Measurements from ENCODE around the gene BTBD9. TPM values are rescaled to one million over a fixed set of nuclear protein-coding genes. Genes with fewer than 3 reads are reported as not detected.
A peak's percentile ranks its signal among the peaks of the same experiment; 100 is the strongest.

Gene BTBD9
- total RNA-seq (2014; rRNA removed; shearing (Covaris generic)), result 4.4 and 5.1 TPM in 2 replicates

DNA sequence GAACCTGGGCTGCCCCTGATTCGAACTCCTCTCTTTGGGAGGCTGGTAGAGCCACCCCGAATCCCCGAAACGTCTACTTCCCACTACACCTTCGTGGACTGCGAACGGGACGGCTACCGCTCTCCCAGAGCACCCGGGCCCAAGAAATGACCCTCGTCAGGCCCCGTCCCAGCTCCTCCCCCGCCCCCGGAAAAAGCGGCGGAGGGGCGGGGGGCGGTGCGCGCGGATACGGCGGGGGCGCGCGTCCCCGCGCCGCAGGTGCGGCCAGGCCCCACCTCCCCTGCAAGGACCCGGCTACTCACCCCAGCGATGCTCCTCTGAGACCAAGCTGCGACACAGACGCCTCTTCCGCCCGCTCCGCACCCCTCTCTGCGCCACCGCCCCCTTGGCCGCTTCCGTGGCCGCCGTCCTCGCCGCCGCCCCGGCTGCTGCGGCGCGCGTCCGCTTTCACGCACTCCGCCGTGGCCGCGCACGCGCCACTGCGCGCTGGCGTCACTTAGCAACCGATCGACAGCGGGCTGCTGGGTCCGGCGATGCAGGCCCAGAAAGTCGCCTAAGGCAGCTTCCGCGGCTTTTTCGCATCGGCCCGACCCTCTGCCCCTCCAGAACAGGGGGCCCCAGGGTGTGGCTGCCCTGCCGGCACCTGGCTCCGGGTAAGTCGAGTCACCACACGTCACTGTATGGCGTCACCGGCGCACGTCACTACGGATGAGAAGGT, at the start of gene BTBD9:
Gene BTBD9, minus strand, starts transcription at position 432 of the 718 bp plus-strand sequence.
- peak; percentile 78 for DNase-seq (ENCODE audit: low spot score)

- DNase-seq (ENCODE audit: low spot score), result no peak
These were observed 48.9 kb upstream of the BTBD9 start for GRCh38 chr6:38688579-38689087.

DNA sequence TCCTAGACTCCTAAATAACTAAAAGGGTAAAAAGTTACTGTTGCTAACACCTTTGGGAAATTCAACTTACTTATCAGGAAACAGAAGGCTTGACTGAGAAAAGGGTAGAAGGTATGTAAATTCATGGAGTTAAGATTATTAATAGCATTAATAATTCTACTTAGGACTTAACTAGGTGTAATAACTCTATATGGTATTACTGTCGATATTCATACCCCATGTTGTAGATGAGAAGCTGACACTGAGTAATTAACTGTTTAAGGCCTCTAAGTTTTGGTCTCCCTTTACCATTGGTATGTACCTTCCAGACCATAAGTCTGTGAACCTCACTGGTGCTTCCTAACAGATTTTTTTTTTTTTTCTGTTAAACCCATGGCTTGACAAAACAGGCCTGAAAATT, 47.8 kb upstream of the BTBD9 start:
- DNase-seq (ENCODE audit: low spot score), result no peak

GRCh38 chr6:38687043-38687353, 47.3 kb upstream of the BTBD9 start:
- no peak for DNase-seq (ENCODE audit: low spot score)

- DNase-seq (ENCODE audit: low spot score), result no peak
These were observed 46.7 kb upstream of the BTBD9 start for GRCh38 chr6:38686270-38687042.

- no peak for DNase-seq (ENCODE audit: low spot score)
These were observed 45.2 kb upstream of the BTBD9 start for GRCh38 chr6:38684904-38685303.

DNA sequence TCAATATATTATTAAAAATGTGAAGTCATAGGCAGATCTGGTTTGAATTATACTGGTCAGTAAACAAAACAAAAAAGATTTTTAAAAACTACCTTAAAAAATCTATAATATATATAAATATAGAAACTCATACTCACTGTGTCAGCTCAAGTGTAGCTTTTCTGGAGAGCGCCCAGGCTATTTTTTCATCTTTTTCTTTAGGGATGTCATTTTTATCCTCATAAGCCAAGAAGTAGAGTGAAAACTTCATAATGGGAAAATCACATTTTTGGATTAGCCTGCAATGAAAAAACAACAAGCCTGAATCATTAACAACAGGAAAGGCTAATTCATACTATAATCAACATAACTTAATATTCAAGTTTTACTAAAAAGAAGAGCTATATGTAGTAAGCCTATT, 44.5 kb upstream of the BTBD9 start:
- DNase-seq (ENCODE audit: low spot score), result no peak

DNA sequence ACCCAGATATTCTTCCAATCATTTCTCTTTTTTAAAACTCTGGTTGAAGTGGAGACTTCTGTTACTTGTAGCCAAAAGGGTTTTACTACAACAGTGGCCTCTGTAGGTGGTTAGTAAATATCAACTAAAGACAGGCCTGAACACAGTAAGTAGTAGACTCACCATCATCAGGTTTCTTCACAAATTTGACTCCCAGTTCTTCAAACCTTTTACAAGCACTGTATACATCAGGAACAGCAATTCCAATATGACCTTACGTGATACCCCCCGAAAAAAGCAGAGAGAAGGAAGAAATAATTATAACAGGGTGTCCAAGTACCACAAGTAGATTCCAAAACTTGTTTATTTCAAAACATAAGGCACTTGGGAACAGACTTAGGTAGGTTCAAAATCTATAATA, 42.1 kb upstream of the BTBD9 start:
- no peak for DNase-seq (ENCODE audit: low spot score)

DNA sequence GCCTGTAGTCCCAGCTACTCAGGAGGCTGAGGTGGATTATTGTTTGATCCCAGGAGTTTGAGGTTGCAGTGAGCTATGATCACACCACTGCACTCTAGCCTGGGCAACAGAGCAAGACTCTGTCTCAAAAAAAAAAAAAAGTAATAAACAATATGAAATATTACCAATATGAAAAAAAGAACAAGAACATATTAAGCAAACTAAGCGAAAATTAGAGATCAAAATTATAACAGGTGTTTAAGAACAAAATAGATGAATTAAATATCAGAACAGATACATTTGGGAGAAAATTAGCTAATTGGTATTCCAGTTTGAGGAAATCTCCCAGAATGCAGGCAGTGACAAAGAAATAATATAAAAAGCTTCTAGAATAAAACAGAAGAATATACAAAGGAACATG, 39.9 kb upstream of the BTBD9 start:
- no peak for DNase-seq (ENCODE audit: low spot score)

DNA sequence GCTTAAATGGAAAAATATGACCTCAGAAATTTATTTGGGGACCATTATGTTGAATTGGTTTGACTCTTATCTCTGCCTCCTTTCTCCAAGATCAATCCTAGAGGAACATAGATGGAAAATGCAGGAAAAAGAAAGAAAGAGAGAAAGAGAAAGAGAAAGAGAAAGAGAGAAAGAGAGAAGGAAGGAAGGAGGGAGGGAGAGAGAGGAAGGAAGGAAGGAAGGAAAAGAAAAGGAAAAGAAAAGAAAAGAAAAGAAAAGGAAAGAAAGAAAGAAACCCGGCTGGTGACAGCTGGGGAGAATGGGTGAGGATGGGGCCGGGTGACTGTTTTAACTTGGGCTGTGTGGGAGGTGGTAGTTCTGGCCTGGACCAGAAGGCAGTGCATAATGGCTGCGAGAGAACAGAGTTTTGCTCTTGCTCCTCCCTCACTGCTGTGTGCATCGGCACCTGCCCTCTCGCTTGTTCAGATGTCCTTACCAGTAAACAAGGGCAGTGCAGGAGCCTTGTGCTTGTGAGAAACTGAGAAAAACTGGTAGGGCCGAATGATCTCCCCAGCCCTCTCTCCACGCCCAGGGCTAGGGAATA, 38.5 kb upstream of the BTBD9 start:
- no peak for DNase-seq (ENCODE audit: low spot score)

DNA sequence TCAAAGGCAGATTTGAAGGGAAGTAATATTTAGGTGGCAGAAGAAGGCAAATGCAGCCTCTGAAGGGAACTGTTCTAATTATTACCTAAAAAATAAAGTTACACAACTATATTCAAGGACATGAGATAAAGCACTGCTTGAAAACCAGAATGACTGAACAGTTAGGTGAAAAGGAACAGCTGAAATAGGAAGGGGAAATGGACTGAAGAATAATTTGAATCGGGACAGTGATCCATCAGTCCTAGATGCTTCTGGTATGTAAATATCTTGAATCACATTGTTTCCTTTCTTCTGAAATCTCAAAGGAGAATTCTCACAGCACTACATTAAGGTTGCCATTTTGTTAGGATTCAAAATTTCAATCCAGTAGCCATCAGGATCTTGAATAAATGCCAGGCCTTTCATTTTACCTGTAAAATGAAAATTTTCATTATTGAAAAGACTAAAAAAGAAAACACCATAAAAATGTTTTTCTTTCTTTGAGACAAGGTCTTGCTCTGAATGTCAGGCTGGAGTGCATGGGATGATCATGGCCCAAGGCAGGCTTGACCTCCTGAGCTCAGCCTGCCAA, 37.3 kb upstream of the BTBD9 start:
- no peak for DNase-seq (ENCODE audit: low spot score)

GRCh38 chr6:38676236-38676973, 36.7 kb upstream of the BTBD9 start:
- no peak for DNase-seq (ENCODE audit: low spot score)

- DNase-seq (ENCODE audit: low spot score), result no peak
These were observed 33.9 kb upstream of the BTBD9 start for GRCh38 chr6:38673397-38674165.

DNA sequence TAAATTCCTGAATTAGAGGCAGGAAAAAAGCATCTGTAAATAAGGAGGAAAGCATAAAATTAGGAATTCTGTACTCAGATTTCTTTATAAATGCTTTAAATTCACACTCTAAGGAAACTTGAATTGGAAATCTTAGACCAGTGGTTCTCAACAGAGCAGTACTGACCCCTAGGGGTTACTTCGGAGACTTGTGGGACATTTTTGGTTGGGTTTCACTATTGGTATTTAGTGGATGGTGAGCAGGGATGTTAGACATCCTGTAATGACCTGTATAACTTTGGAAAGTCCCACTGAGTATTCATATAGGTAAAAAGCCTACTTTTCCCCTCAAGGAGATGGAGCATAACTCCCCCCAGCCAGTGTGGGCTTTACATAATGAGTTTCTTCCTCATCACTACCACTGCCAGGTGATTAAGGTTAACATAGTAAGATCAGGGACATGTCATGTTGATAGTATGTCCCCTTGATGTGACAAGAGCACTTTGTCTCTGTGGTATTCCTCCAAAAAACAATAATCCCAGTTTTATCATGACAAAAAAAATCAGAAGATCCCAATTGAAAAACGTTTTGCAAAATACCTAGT, 32.2 kb upstream of the BTBD9 start:
- DNase-seq (ENCODE audit: low spot score), result peak; percentile 74

DNA sequence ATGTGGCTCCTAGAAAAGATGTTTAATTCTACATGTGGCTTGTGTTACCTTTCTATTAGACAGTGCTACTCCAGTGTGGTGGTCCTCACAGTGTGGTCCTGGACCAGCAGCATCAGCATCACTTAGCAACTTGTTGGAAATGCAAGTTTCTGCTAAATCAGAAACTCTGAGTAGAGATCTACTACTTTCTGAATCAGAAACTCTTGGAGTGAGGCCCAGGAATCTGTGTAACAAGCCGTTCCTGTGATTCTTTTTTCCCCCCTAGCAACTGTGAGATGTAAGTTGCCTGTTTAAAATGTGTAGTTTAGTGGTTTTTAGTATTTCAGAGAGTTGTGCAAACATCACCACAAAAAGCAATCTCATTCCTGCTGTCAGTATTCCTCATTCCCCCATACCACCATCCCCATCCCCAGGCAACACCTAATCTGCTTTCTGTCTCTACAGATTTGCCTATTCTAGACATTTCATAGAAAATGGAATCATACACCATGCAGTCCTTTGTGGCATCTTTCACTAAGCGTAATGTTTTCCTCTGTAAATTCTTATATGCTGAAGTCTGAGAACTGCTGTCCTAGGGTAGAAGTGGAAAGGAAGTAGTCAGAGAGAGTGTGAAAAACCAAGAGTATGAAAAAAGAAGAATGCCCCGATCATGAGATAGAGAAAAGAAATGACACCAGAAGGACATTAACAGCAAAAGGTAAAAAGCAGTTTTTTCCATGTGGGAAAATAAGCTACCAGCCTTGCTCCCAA, 18.9 kb upstream of the BTBD9 start:
- DNase-seq (ENCODE audit: low spot score), result no peak

GRCh38 chr6:38656896-38657295, 17.2 kb upstream of the BTBD9 start:
- no peak for DNase-seq (ENCODE audit: low spot score)

DNA sequence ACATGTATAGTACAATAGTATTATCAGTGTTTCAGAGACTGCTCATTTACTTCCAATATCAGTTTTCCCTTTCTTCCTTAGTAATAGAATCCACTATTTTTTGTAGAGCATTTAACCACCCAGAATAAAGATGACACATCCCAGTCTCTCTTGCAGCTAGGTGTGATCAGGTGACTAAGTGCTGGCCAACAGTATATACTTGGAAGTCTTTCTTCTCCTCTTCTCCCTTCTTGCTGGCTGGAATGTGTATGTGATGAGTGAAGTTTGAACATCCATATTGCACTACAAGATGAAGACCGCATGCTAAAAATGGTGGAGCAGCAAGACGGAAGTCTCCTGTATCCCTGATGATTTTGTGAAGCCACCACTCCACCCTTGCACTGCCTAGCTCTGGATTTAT, 14.5 kb upstream of the BTBD9 start:
- no peak for DNase-seq (ENCODE audit: low spot score)

DNA sequence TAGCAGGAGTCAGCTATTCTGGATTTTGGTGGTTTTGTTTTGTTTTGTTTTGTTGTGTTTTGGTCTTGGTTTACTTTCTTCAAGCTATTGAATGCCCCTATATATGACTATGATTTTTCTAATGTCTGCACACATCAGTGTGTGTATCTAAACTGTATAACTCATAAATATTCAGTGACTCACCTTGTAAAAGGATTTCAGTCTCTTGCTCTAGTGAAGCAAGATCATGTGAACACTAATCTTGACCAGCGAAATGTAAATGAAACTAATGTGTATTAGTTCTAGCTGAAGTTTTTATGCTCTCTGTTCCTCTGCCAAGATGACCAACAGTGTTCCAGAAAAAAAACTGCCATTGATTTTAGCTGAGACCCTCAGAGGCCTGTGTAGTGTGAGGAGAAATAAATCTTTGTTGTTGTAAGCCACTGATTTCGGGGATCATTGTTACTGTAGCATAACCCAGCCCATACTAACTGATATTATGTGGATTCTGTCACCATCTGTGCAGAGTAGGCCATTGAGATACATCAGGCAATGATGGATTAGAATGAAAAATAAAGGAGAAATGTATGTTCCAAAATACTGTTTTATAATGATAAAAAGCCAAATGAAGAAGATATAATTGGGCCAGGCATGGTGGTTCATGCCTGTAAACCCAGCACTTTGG, 11.5 kb upstream of the BTBD9 start:
- no peak for DNase-seq (ENCODE audit: low spot score)

GRCh38 chr6:38650207-38650752, 10.6 kb upstream of the BTBD9 start:
- DNase-seq (ENCODE audit: low spot score), result no peak

All from HT-29 (cell line).